ENCODE results near the gene BBIP1. TPM values are rescaled to one million over a fixed set of nuclear protein-coding genes. Genes with fewer than 3 reads are reported as not detected.
"Not testable (repeated sequence)": the region's sequence is repeated elsewhere in the genome, so short reads cannot be mapped to it uniquely, and the experiment has no call there.

BBIP1 gene
- total RNA-seq, 2 donors from 2014 or later: 18.2 to 23.1 TPM

- peak; percentile 62 for DNase-seq (ENCODE audit: low spot score)
- no peak for TF ChIP-seq CTCF (IDR thresholded peaks at IDR 0.05)
- H3K27ac ChIP-seq: peak overlapping the region; percentile 98 to 99
- H3K27me3 ChIP-seq: no peaks in the 10 kb centered on the region
- H3K4me3 ChIP-seq: peak overlapping the region; percentile 80 to 82
- no peaks in the 10 kb centered on the region for H3K36me3 ChIP-seq
- H3K9me3 ChIP-seq: no peaks in the 10 kb centered on the region
- peaks cover 0 to 36% of the 10 kb centered on the region in 2 donors for H3K4me1 ChIP-seq
These were observed 1.2 kb upstream of the BBIP1 start for GRCh38 chr10:110919971-110920881.

GRCh38 chr10:110919349-110919931, 460 bp upstream of the BBIP1 start, which contains the start of gene SHOC2:
Gene SHOC2 (plus strand): TSS chr10:110919604. CDS start chr10:110964359, 44,755 bp downstream.
- H3K36me3 ChIP-seq: no peaks in the 10 kb centered on the region
- DNase-seq (ENCODE audit: low spot score): peak; percentile 99
- H3K9me3 ChIP-seq: no peaks in the 10 kb centered on the region
- peak in 1 of 2 donors; percentile 44 for TF ChIP-seq CTCF (IDR thresholded peaks at IDR 0.05)
- H3K27me3 ChIP-seq: no peaks in the 10 kb centered on the region
- peaks cover 0 to 35% of the 10 kb centered on the region in 2 donors for H3K4me1 ChIP-seq
- peak within 1 kb of the TSS; percentile 98 to 99 for H3K27ac ChIP-seq
- H3K4me3 ChIP-seq: peak within 1 kb of the TSS; percentile 80 to 82

- peak overlapping the region; percentile 98 to 99 for H3K27ac ChIP-seq
- peak; percentile 96 for DNase-seq (ENCODE audit: low spot score)
- H3K4me3 ChIP-seq: peak overlapping the region; percentile 67 to 75
- TF ChIP-seq CTCF (IDR thresholded peaks at IDR 0.05): peak in 1 of 2 donors; percentile 32
- no peaks in the 10 kb centered on the region for H3K27me3 ChIP-seq
- peaks cover 0 to 24% of the 10 kb centered on the region in 2 donors for H3K4me1 ChIP-seq
- H3K9me3 ChIP-seq: no peaks in the 10 kb centered on the region
- H3K36me3 ChIP-seq: no peaks in the 10 kb centered on the region
These were observed 724 bp downstream of the BBIP1 start for GRCh38 chr10:110918269-110918642.

GRCh38 chr10:110916554-110917346, 2.2 kb downstream of the BBIP1 start:
- Histone ChIP-seq H3K27me3 (no peaks in the 10 kb centered on the region), H3K4me1 (peaks cover 0 to 21% of the 10 kb centered on the region in 2 donors), H3K4me3 (no peak overlapping the region), H3K36me3 (no peaks in the 10 kb centered on the region), H3K27ac (no peak overlapping the region), H3K9me3 (no peaks in the 10 kb centered on the region)
- DNase-seq (ENCODE audit: low spot score): no peak
- TF ChIP-seq CTCF (IDR thresholded peaks at IDR 0.05): no peak

GRCh38 chr10:110915600-110915999, 3.4 kb downstream of the BBIP1 start:
- not testable (repeated sequence) for H3K36me3 ChIP-seq; H3K27ac ChIP-seq; H3K4me3 ChIP-seq; H3K9me3 ChIP-seq; H3K27me3 ChIP-seq; DNase-seq (ENCODE audit: low spot score)
- peaks cover 0 to 11% of the 10 kb centered on the region in 2 donors for H3K4me1 ChIP-seq

Data from right atrium auricular region (tissue), 2 donors.